Mesothelial cell of epicardium (in vitro differentiated cells): ENCODE measurements around the gene MS4A18. TPM values are rescaled to one million over a fixed set of nuclear protein-coding genes. Genes with fewer than 3 reads are reported as not detected.
"Not testable (repeated sequence)": the region's sequence is repeated elsewhere in the genome, so short reads cannot be mapped to it uniquely, and the experiment has no call there.

Experiments used
- DNase-seq, 2 experiments: peaks; one replicate each; pipeline ENCODE4 v3.0.0; 2021; ENCODE audit warnings: low spot score in 2 of 2; ENCODE audit not compliant: unreplicated experiment in 2 of 2
- H3K27ac Mint-ChIP-seq: 2 replicates; pipeline ENCODE4 v1.8.0; 2021; ENCODE audit warnings: mixed read lengths
- H3K27me3 Mint-ChIP-seq: 2 replicates; pipeline ENCODE4 v1.8.0; 2021; ENCODE audit warnings: low read depth, mixed read lengths
- H3K36me3 Mint-ChIP-seq: 2 replicates; pipeline ENCODE4 v1.8.0; 2021; ENCODE audit warnings: mixed read lengths
- H3K4me1 Mint-ChIP-seq: 2 replicates; pipeline ENCODE4 v1.8.0; 2021; ENCODE audit warnings: mixed read lengths
- H3K4me3 Mint-ChIP-seq: 2 replicates; pipeline ENCODE4 v1.8.0; 2021; ENCODE audit warnings: mild to moderate bottlenecking, moderate library complexity, mixed read lengths
- H3K9me3 Mint-ChIP-seq: 2 replicates; pipeline ENCODE4 v1.8.0; 2021; ENCODE audit warnings: mixed read lengths
- total RNA-seq: library from RNA; stranded (reverse); gene quantifications from 3 replicates; pipeline ENCODE4 v1.2.1, GENCODE V29; 2021
- TF ChIP-seq, protein P1 (sequence below): fragments of 200-600 bp; sonication (generic); IDR thresholded peaks from one replicate; pipeline ENCODE4 v1.5.0; 2021; ENCODE audit warnings: antibody characterized with exemption; ENCODE audit not compliant: unreplicated experiment

MS4A18 gene
- total RNA-seq, 1 donor from 2014 or later = not detected

- H3K9me3 Mint-ChIP-seq = no peaks in the 10 kb centered on the region
- no peak overlapping the region for H3K4me3 Mint-ChIP-seq
- TF ChIP-seq, protein P1, sequence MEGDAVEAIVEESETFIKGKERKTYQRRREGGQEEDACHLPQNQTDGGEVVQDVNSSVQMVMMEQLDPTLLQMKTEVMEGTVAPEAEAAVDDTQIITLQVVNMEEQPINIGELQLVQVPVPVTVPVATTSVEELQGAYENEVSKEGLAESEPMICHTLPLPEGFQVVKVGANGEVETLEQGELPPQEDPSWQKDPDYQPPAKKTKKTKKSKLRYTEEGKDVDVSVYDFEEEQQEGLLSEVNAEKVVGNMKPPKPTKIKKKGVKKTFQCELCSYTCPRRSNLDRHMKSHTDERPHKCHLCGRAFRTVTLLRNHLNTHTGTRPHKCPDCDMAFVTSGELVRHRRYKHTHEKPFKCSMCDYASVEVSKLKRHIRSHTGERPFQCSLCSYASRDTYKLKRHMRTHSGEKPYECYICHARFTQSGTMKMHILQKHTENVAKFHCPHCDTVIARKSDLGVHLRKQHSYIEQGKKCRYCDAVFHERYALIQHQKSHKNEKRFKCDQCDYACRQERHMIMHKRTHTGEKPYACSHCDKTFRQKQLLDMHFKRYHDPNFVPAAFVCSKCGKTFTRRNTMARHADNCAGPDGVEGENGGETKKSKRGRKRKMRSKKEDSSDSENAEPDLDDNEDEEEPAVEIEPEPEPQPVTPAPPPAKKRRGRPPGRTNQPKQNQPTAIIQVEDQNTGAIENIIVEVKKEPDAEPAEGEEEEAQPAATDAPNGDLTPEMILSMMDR = no peak
Measured at GRCh38 chr11:60750911-60751310, 26.4 kb downstream of the MS4A18 start.

DNA sequence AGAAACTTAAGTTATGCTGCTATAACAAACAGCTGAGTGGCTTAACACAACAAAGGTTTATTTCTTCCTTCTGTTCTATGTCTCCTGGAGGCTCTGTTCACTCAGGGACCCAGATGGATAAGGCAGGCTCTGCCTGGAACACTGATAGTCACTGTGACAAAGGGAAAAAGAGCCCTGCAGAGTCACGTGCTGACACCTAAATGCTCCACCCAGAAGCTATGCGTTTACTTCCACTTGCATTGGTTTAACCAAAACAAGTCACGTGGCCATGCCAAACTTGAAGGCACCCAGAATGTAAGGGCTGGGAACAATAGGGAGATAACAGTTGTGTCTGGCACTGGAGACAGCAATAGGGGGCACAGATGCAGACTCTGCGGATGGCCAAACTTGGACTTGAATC is 28.8 kb downstream of the MS4A18 start:
- H3K4me1 Mint-ChIP-seq = no peaks in the 10 kb centered on the region
- DNase-seq = no peak
- H3K9me3 Mint-ChIP-seq = no peaks in the 10 kb centered on the region
- no peak overlapping the region for H3K27ac Mint-ChIP-seq
- TF ChIP-seq, protein P1 = no peak
- H3K27me3 Mint-ChIP-seq = peaks cover 19% of the 10 kb centered on the region
- no peak overlapping the region for H3K4me3 Mint-ChIP-seq
- H3K36me3 Mint-ChIP-seq = no peaks in the 10 kb centered on the region

More at GRCh38 chr11:60750911-60751310, 26.4 kb downstream of the MS4A18 start:
- peaks cover 19% of the 10 kb centered on the region for H3K27me3 Mint-ChIP-seq
- no peak for DNase-seq
- no peak overlapping the region for H3K27ac Mint-ChIP-seq
- H3K4me1 Mint-ChIP-seq = no peaks in the 10 kb centered on the region
- H3K36me3 Mint-ChIP-seq = no peaks in the 10 kb centered on the region

- Mint-ChIP-seq H3K9me3 (no peaks in the 10 kb centered on the region), H3K36me3 (no peaks in the 10 kb centered on the region), H3K27ac (no peak overlapping the region), H3K27me3 (peaks cover 19% of the 10 kb centered on the region), H3K4me1 (peaks cover 12% of the 10 kb centered on the region), H3K4me3 (no peak overlapping the region)
- TF ChIP-seq, protein P1 = no peak
- DNase-seq = no peak
Measured at GRCh38 chr11:60754887-60755286, 30.4 kb downstream of the MS4A18 start.

- no peak for DNase-seq
- no peaks in the 10 kb centered on the region for H3K36me3 Mint-ChIP-seq
- TF ChIP-seq, protein P1 = peak; percentile 59
- peaks cover 18% of the 10 kb centered on the region for H3K27me3 Mint-ChIP-seq
- peaks cover 17% of the 10 kb centered on the region for H3K4me1 Mint-ChIP-seq
- no peaks in the 10 kb centered on the region for H3K9me3 Mint-ChIP-seq
- H3K4me3 Mint-ChIP-seq = no peak within 1 kb of the TSS
- H3K27ac Mint-ChIP-seq = no peak within 1 kb of the TSS
Measured at GRCh38 chr11:60756307-60757032, 31.9 kb downstream of the MS4A18 start, which contains the start of gene MS4A15. TSS of gene MS4A15 (plus strand) at chr11:60756867. CDS start at chr11:60763734, 6,867 bp downstream.

DNA sequence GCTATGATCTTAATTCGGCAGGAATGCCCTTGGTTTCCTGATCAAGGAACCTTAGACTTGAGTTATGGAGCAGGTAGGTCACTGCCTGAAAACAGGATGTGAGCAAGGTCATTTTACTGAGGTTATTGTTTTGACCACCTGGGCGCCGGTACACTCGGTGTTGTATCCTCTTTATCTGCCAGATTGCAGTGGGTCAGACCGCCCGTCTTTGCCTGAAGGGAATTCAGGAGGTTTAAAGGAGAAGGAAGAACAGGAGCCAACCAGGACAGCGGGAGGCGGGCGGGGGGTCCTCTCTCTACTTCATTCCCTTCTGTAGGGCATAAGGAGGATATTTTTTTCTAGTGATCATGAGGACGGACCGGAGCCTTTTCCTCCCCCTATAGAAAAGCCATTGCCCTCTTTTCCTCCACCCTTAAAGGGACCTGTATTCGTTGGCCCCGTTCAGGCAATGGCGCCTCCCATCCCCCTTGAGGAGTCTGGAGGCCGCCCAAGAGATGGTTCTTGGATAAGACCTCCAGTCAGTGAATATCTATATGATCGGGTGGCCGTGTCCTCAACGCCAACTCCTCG is 32.8 kb downstream of the MS4A18 start:
- H3K27me3 Mint-ChIP-seq = peaks cover 11% of the 10 kb centered on the region
- DNase-seq = no peak
- no peaks in the 10 kb centered on the region for H3K36me3 Mint-ChIP-seq

DNA sequence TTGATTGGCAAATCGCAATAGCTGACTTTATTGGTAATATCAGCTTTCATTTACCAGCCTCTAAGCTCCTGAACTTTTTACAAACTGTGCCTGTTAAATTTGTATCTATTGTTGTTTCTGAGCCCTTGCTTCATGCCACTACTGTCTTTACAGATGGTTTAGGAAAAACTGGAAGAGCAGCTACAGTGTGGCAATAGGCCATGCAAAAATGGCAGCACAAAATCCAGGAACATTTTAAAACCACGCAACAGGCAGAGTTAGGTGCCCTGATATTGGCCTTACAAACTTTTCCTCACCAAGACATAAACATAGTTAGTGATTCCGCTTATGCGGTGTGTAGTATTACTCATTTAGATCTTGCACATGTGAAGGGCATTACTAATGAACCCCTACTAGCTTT is 34.2 kb downstream of the MS4A18 start:
- DNase-seq, H3K36me3 Mint-ChIP-seq, H3K27me3 Mint-ChIP-seq, H3K9me3 Mint-ChIP-seq, H3K4me3 Mint-ChIP-seq: not testable (repeated sequence)
- H3K27ac Mint-ChIP-seq = peak overlapping the region; percentile 54
- peaks cover 17% of the 10 kb centered on the region for H3K4me1 Mint-ChIP-seq

More for the DNA sequence above, 32.8 kb downstream of the MS4A18 start:
- Mint-ChIP-seq H3K4me1 (peaks cover 17% of the 10 kb centered on the region), H3K27ac (no peak overlapping the region), H3K9me3 (no peaks in the 10 kb centered on the region), H3K4me3 (no peak overlapping the region)
- TF ChIP-seq, protein P1 = no peak

GRCh38 chr11:60759438-60760225 is 35.1 kb downstream of the MS4A18 start:
- H3K4me3 Mint-ChIP-seq, H3K27me3 Mint-ChIP-seq, H3K9me3 Mint-ChIP-seq, DNase-seq, H3K36me3 Mint-ChIP-seq: not testable (repeated sequence)
- peaks cover 17% of the 10 kb centered on the region for H3K4me1 Mint-ChIP-seq
- peak overlapping the region; percentile 54 for H3K27ac Mint-ChIP-seq
